K562 (cell line): ENCODE measurements around the gene SAMD9L. TPM values are rescaled to one million over a fixed set of nuclear protein-coding genes. Genes with fewer than 3 reads are reported as not detected.

Experiments
- ATAC-seq: fragments of 200-7000 bp; cut with Tn5 transposase; 3 replicates; pipeline ENCODE4 v1.9.1; 2020; ENCODE audit warnings: moderate library complexity
- BruUV-seq: library from RNA; stranded (reverse); fragments of 400-500 nt; replicated peaks from 2 replicates; lab custom pipeline; 2021; lab: Mats Ljungman, UMichigan
- CTCF ChIA-PET: fragments of 300-600 bp; formaldehyde crosslinking; extraction: SDS; loops from one replicate; lab custom pipeline; 2021; ENCODE audit warnings: low intra/inter-chr PET ratio; lab: Yijun Ruan, JAX
- POLR2A ChIA-PET: fragments of 300-600, 350-650 bp; sonication (Branson Sonifier 250); formaldehyde crosslinking; extraction: SDS; loops from one replicate; lab custom pipeline; 2021; ENCODE audit warnings: antibody characterized with exemption, inconsistent platforms; lab: Yijun Ruan, JAX
- DNase-seq, 4 experiments: peaks; one replicate each; pipeline versions ENCODE4 v3.0.0 to v3.0.0-alpha.2; 2011 to 2018; ENCODE audit warnings: low spot score in 3 of 4, mixed read lengths in 3 of 4; ENCODE audit errors: extremely low read depth in 1 of 4
- FAIRE-seq: peaks from 2 replicates; lab custom pipeline; 2011; peaks lifted over from hg19 to GRCh38; lab: Jason Lieb, UNC
- H2AFZ ChIP-seq: 2 replicates; pipeline ENCODE4 v1.6.0; 2011; ENCODE audit warnings: low read depth, low read length, control low read depth, inconsistent platforms
- H3K27ac ChIP-seq: fragments of 200-600 bp; 3 replicates; pipeline ENCODE4 v1.8.0; 2011; ENCODE audit warnings: low read depth, mild to moderate bottlenecking, control low read depth, inconsistent platforms, low read length, moderate library complexity, mixed read lengths; ENCODE audit errors: extremely low read depth
- H3K27me3 ChIP-seq, 2 experiments: fragments of 300-600 bp in 1 of 2; 2 replicates in 1 of 2; 3 replicates in 1 of 2; pipeline versions ENCODE4 v1.6.0 to v1.8.0; 2011; ENCODE audit warnings: inconsistent platforms in 2 of 2, low read length in 2 of 2, mild to moderate bottlenecking in 1 of 2, mixed read lengths in 1 of 2, moderate library complexity in 1 of 2; ENCODE audit not compliant: control insufficient read depth in 2 of 2, insufficient read depth in 2 of 2
- H3K36me3 ChIP-seq: fragments of 300-600 bp; 3 replicates; pipeline ENCODE4 v1.8.0; 2011; ENCODE audit warnings: mild to moderate bottlenecking, low read length, inconsistent platforms; ENCODE audit not compliant: control insufficient read depth, insufficient read depth
- H3K4me1 ChIP-seq, 2 experiments: fragments of 200-600 bp in 1 of 2; replicated peaks in 1 of 2; 2 replicates in 1 of 2; 3 replicates in 1 of 2; pipeline versions ENCODE4 v1.5.1 to v1.8.0; 2011; ENCODE audit warnings: inconsistent platforms in 2 of 2, low read length in 2 of 2, mild to moderate bottlenecking in 1 of 2, mixed read lengths in 1 of 2, moderate library complexity in 1 of 2; ENCODE audit not compliant: control insufficient read depth in 2 of 2, insufficient read depth in 2 of 2
- H3K4me2 ChIP-seq: 2 replicates; pipeline ENCODE4 v1.6.1; 2011; ENCODE audit warnings: low read length, control low read depth, inconsistent platforms, mixed read lengths; ENCODE audit not compliant: insufficient read depth
- H3K4me3 ChIP-seq: fragments of 200-600 bp; sonication (generic), shearing (Covaris generic); 2 replicates; pipeline ENCODE4 v1.5.1; 2016; ENCODE audit warnings: control low read depth, inconsistent platforms
- H3K79me2 ChIP-seq: fragments of 200-600 bp; 3 replicates; pipeline ENCODE4 v1.8.0; 2011; ENCODE audit warnings: low read length, inconsistent platforms; ENCODE audit not compliant: control insufficient read depth, insufficient read depth
- H3K9ac ChIP-seq, 2 experiments: 2 replicates each; pipeline versions ENCODE4 v1.6.0 to v1.6.1; 2011; ENCODE audit warnings: low read depth in 2 of 2, low read length in 2 of 2, control low read depth in 1 of 2, inconsistent platforms in 1 of 2, mild to moderate bottlenecking in 1 of 2, mixed read lengths in 1 of 2; ENCODE audit not compliant: insufficient read depth in 1 of 2
- H3K9me1 ChIP-seq: one replicate; pipeline ENCODE4 v1.6.0; 2011; ENCODE audit warnings: inconsistent platforms, mild to moderate bottlenecking, low read length, moderate library complexity; ENCODE audit not compliant: control insufficient read depth, insufficient read depth
- H3K9me3 ChIP-seq: replicated peaks from 2 replicates; pipeline ENCODE4 v1.5.1; 2011; ENCODE audit warnings: low read depth, low read length, inconsistent platforms; ENCODE audit not compliant: control insufficient read depth, insufficient read depth
- H4K20me1 ChIP-seq: replicated peaks from 2 replicates; pipeline ENCODE4 v1.6.1; 2011; ENCODE audit warnings: low read length, inconsistent platforms, mixed read lengths; ENCODE audit not compliant: control insufficient read depth, insufficient read depth
- C11orf30 ChIP-seq: fragments of 450-650 bp; IDR thresholded peaks from 2 replicates; pipeline ENCODE4 v1.6.1; 2016; ENCODE audit warnings: low read depth, mild to moderate bottlenecking
- CBX5 ChIP-seq: IDR thresholded peaks from 2 replicates; pipeline ENCODE4 v1.6.1; 2014; ENCODE audit warnings: low read depth, borderline replicate concordance
- E2F5 ChIP-seq: sonication (generic); formaldehyde crosslinking; IDR thresholded peaks from 2 replicates; pipeline ENCODE4 v1.8.0; 2022; ENCODE audit warnings: mild to moderate bottlenecking, missing genetic modification reagents
- FOSL1 ChIP-seq: fragments of 200-800 bp; sonication (Bioruptor generic); conservative IDR thresholded peaks from 2 replicates; pipeline ENCODE4 v1.6.1; 2016; ENCODE audit warnings: missing genetic modification characterization, missing compliant biosample characterization
- JUND ChIP-seq, 2 experiments: IDR thresholded peaks; 2 replicates in 1 of 2; 3 replicates in 1 of 2; pipeline ENCODE4 v1.6.1; 2011; ENCODE audit warnings: borderline replicate concordance in 2 of 2, low read depth in 2 of 2, low read length in 2 of 2, improper control_type of control experiment in 1 of 2, missing biosample characterization in 1 of 2, missing genetic modification characterization in 1 of 2, missing genetic modification reagents in 1 of 2
- NCOA1 ChIP-seq: fragments of 450-650 bp; IDR thresholded peaks from 2 replicates; pipeline ENCODE4 v1.6.1; 2016; ENCODE audit warnings: low read depth
- PTTG1 ChIP-seq: fragments of 450-650 bp; IDR thresholded peaks from 2 replicates; pipeline ENCODE4 v1.6.1; 2016; ENCODE audit warnings: low read depth, mild to moderate bottlenecking, missing genetic modification characterization, missing compliant biosample characterization
- SETDB1 ChIP-seq: IDR thresholded peaks from one replicate; pipeline ENCODE4 v1.6.1; 2012; ENCODE audit warnings: low read length, control low read depth, inconsistent platforms
- SRSF3 ChIP-seq: fragments of 200-400 bp; formaldehyde crosslinking; IDR thresholded peaks from 2 replicates; pipeline ENCODE4 v1.6.1; 2016; ENCODE audit warnings: mild to moderate bottlenecking, low read length, moderate library complexity; ENCODE audit not compliant: insufficient read depth
- ZEB2 ChIP-seq: fragments of 450-650 bp; IDR thresholded peaks from 2 replicates; pipeline ENCODE4 v1.6.1; 2016
- ZNF280B ChIP-seq: fragments of 250-450 bp; sonication (Bioruptor Pico); IDR thresholded peaks from 2 replicates; pipeline ENCODE4 v1.5.1; 2021; ENCODE audit warnings: mild to moderate bottlenecking
- ZNF316 ChIP-seq: fragments of 450-650 bp; IDR thresholded peaks from 2 replicates; pipeline ENCODE4 v1.6.1; 2016
- ZNF384 ChIP-seq: IDR thresholded peaks from 2 replicates; pipeline ENCODE4 v1.6.1; 2012; ENCODE audit warnings: low read depth, low read length, improper control_type of control experiment
- WGBS: fragments of 100-300 bp; shearing (Covaris generic); methylation state at CpG from one replicate; pipeline ENCODE4 v1.1.6; 2016; ENCODE audit warnings: low coverage, mixed read lengths; ENCODE audit not compliant: insufficient coverage; ENCODE audit errors: missing lambda C conversion rate; 5-methylcytosine and 5-hydroxymethylcytosine counted together
- in situ Hi-C: fragments of 300-500 bp; cut with MboI; formaldehyde crosslinking; loops from 4 replicates; pipeline ENCODE4 v1.15.0; 2018; ENCODE audit warnings: inconsistent platforms, mixed read lengths
- intact Hi-C: fragments of 100-400 bp; cut with micrococcal nuclease; formaldehyde crosslinking; loops from 2 replicates; pipeline ENCODE4 v1.14.2; 2022
- polyA plus RNA-seq, 8 experiments: library from polyadenylated mRNA; depleted of rRNA in 4 of 8; stranded (reverse) in 5 of 8; unstranded in 3 of 8; fragments of >200 nt; fragmentation: Nextera tagmentation in 2 of 8; fragmentation: Illumina TruSeq in 1 of 8; extraction: Ambion mirVana in 2 of 8; extraction: Trizol in 1 of 8; gene quantifications; 2 replicates each; pipeline versions ENCODE4 v1.2.1 to v1.2.3, GENCODE V29; 2011 to 2014; ENCODE audit warnings: inconsistent platforms in 1 of 8, missing spikeins in 1 of 8
- total RNA-seq, 7 experiments: library from RNA; depleted of rRNA in 6 of 7; stranded (reverse); fragments of >200 nt in 6 of 7; fragmentation: Illumina TruSeq in 2 of 7; extraction: Trizol in 2 of 7; gene quantifications; 2 replicates each; pipeline versions ENCODE4 v1.2.1 to v1.2.3, GENCODE V29; 2011 to 2021; ENCODE audit warnings: low replicate concordance in 1 of 7

Gene SAMD9L
- total and polyA plus RNA-seq, 9 of the 15 experiments (the other 6 are each of a cell fraction or from before 2014, with no cell fraction given) = 0.15 to 1.0 (median 0.48) TPM

- Histone ChIP-seq H3K27me3 (no peaks in the 10 kb centered on the region), H3K79me2 (no peaks in the 10 kb centered on the region), H3K27ac (no peak overlapping the region), H3K4me3 (no peak overlapping the region), H4K20me1 (no peaks in the 10 kb centered on the region), H3K9ac (no peak overlapping the region), H3K36me3 (no peaks in the 10 kb centered on the region), H3K9me1 (no peaks in the 10 kb centered on the region), H3K4me1 (no peaks in the 10 kb centered on the region), H2AFZ (no peak overlapping the region), H3K9me3 (peaks cover 6% of the 10 kb centered on the region; the same call in 1 of the 2 replicates), H3K4me2 (no peak overlapping the region)
- 7% methylated on average over 2 of the region's 2 CpGs for WGBS
- no peak for DNase-seq
- CTCF ChIA-PET = no interaction called here
- intact Hi-C loops = loop anchor here (10.0 kb wide), 1 partner anchor 282 kb away; no protein-coding TSS in a partner anchor
- no peak for TF ChIP-seq ZNF384
- TF ChIP-seq E2F5 = no peak
- in situ Hi-C loops = loop anchor here (10.0 kb wide), 1 partner anchor 382 kb away; no protein-coding TSS in a partner anchor
- no peak for FAIRE-seq
- POLR2A ChIA-PET = interaction anchor here (0.6 kb wide), 1 partner anchor 36 kb away, joined by 3 read pairs; no protein-coding TSS in a partner anchor
- BruUV-seq = no TSS peak
- ATAC-seq = no peak
Measured at GRCh38 chr7:93172683-93173082, 24.5 kb upstream of the SAMD9L start.

- H3K9me3 ChIP-seq = peaks cover 6% of the 10 kb centered on the region; the same call in 1 of the 2 replicates
- no peaks in the 10 kb centered on the region for H4K20me1 ChIP-seq
- H3K9me1 ChIP-seq = no peaks in the 10 kb centered on the region
- H3K79me2 ChIP-seq = no peaks in the 10 kb centered on the region
- H3K9ac ChIP-seq = no peak overlapping the region
- intact Hi-C loops = loop anchor here (10.0 kb wide), 1 partner anchor 283 kb away; no protein-coding TSS in a partner anchor
- no peaks in the 10 kb centered on the region for H3K36me3 ChIP-seq
- BruUV-seq = no TSS peak
- ChIA-PET CTCF (no interaction called here), POLR2A (interaction anchor here (0.6 to 1.3 kb wide), 2 partner anchors 16 to 35 kb away, joined by 3 read pairs; no protein-coding TSS in a partner anchor)
- no peak overlapping the region for H2AFZ ChIP-seq
- in situ Hi-C loops = loop anchor here (10.0 kb wide), 1 partner anchor 383 kb away; no protein-coding TSS in a partner anchor
- H3K27me3 ChIP-seq = no peaks in the 10 kb centered on the region
- 0% methylated on average over 2 of the region's 2 CpGs for WGBS
- H3K27ac ChIP-seq = no peak overlapping the region
- FAIRE-seq (no peak), ATAC-seq (no peak), DNase-seq (no peak)
- H3K4me2 ChIP-seq = no peak overlapping the region
- no peak overlapping the region for H3K4me3 ChIP-seq
- H3K4me1 ChIP-seq = no peaks in the 10 kb centered on the region
- TF ChIP-seq NCOA1 (no peak), FOSL1 (tag) (peak; percentile 55), PTTG1 (no peak), ZNF316 (peak; percentile 78), CBX5 (peak; percentile 79; the same call in 1 of the 2 replicates), C11orf30 (peak; percentile 71; the same call in 1 of the 2 replicates), SETDB1 (no peak), SRSF3 (no peak), JUND (IDR thresholded peaks at IDR 0.05; ENCODE audit: borderline replicate concordance, low read depth, low read length) (peak; percentile 29; the same call in 1 of the 2 replicates), JUND (tag; IDR thresholded peaks at IDR 0.05; ENCODE audit: borderline replicate concordance, low read depth, low read length) (peak; percentile 55; the same call in 1 of the 3 replicates), ZNF280B (CRISPR knock-in tag) (peak; percentile 12; the same call in 1 of the 2 replicates), ZEB2 (0 out of 2 replicates have a peak, but pooled peaks have one; percentile 13)
Measured at GRCh38 chr7:93171606-93172226, 23.5 kb upstream of the SAMD9L start.
